ENCODE data around the gene OBSCN.

OBSCN gene

DNA sequence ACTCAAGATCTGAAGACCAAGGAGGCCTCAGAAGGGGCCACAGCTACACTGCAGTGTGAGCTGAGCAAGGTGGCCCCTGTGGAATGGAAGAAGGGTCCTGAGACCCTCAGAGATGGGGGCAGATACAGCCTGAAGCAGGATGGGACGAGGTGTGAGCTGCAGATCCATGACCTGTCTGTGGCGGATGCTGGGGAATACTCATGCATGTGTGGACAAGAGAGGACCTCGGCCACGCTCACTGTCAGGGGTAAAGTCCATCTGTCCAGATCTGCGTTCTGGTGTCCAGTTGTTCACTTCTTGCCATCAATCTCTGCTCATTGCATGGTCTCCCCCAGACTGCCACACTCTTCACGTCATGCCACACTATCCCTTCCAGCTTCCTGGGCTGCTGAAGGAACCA, 90.6 kb downstream of the OBSCN start:
- Histone ChIP-seq H3K9me3 (ENCODE audit: low read length) (peaks cover 11% of the 10 kb centered on the region), H3K9ac (ENCODE audit: low read length) (no peak overlapping the region), H3K27me3 (ENCODE audit: control insufficient read depth in 1 of 2, insufficient read depth in 2 of 2, low read length in 2 of 2) (no peaks in the 10 kb centered on the region), H3K36me3 (ENCODE audit: insufficient read depth, low read length) (no peaks in the 10 kb centered on the region), H3K27ac (ENCODE audit: low read depth, low read length) (no peak overlapping the region), H3K4me1 (ENCODE audit: insufficient read depth, low read length) (no peaks in the 10 kb centered on the region), H3K4me3 (ENCODE audit: low read depth in 1 of 2, low read length in 2 of 2) (no peak overlapping the region)

DNA sequence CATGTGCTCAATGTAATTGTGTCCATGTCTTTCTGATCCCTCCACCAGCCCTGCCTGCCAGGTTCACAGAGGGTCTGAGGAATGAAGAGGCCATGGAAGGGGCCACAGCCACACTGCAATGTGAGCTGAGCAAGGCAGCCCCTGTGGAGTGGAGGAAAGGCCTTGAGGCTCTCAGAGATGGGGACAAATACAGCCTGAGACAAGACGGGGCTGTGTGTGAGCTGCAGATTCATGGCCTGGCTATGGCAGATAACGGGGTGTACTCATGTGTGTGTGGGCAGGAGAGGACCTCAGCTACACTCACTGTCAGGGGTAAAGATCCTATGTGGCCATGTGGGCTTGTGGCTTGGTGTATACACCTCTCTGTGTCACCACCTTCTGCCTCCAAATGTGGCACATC, 91.4 kb downstream of the OBSCN start:
- peaks cover 11% of the 10 kb centered on the region for H3K9me3 ChIP-seq (ENCODE audit: low read length)
- H3K27me3 ChIP-seq (ENCODE audit: control insufficient read depth in 1 of 2, insufficient read depth in 2 of 2, low read length in 2 of 2) = no peaks in the 10 kb centered on the region
- no peak overlapping the region for H3K9ac ChIP-seq (ENCODE audit: low read length)
- H3K36me3 ChIP-seq (ENCODE audit: insufficient read depth, low read length) = no peaks in the 10 kb centered on the region
- no peak overlapping the region for H3K4me3 ChIP-seq (ENCODE audit: low read depth in 1 of 2, low read length in 2 of 2)
- no peaks in the 10 kb centered on the region for H3K4me1 ChIP-seq (ENCODE audit: insufficient read depth, low read length)
- no peak overlapping the region for H3K27ac ChIP-seq (ENCODE audit: low read depth, low read length)

DNA sequence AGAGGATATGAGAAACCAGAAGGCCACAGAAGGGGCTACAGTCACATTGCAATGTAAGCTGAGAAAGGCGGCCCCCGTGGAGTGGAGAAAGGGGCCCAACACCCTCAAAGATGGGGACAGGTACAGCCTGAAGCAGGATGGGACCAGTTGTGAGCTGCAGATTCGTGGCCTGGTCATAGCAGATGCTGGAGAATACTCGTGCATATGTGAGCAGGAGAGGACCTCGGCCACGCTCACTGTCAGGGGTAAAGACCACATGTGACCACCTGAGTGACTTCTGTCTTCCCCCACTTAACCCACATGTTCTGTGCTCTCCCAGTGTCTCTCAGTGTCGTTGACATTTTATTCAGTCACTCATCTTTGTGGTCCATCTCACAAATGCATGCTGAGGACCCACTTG, 92.1 kb downstream of the OBSCN start:
- H3K4me3 ChIP-seq (ENCODE audit: low read depth in 1 of 2, low read length in 2 of 2) = no peak overlapping the region
- no peaks in the 10 kb centered on the region for H3K4me1 ChIP-seq (ENCODE audit: insufficient read depth, low read length)
- H3K27me3 ChIP-seq (ENCODE audit: control insufficient read depth in 1 of 2, insufficient read depth in 2 of 2, low read length in 2 of 2) = no peaks in the 10 kb centered on the region
- no peak overlapping the region for H3K9ac ChIP-seq (ENCODE audit: low read length)
- H3K36me3 ChIP-seq (ENCODE audit: insufficient read depth, low read length) = no peaks in the 10 kb centered on the region
- H3K9me3 ChIP-seq (ENCODE audit: low read length) = peaks cover 11% of the 10 kb centered on the region
- no peak overlapping the region for H3K27ac ChIP-seq (ENCODE audit: low read depth, low read length)

DNA sequence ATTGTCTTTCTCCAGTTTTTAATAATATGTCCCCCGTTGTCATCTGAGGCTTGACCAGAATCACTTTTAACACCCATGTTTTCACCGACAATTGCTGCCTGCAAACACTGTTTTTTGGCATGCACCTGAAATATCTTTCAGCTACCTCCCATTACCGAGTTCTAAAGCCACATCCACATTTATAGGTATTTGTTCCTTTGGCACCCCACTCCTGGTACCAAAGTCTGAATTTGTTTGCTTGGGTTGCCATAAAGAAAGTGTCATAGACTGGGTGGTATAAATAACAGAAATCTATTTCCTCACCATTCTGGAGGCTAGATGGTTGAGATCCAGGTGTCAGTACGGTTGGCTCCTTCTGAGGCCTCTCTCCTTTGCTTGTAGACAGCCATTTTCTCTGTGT, 94.2 kb downstream of the OBSCN start:
- Histone ChIP-seq H3K9me3 (ENCODE audit: low read length) (peaks cover 11% of the 10 kb centered on the region), H3K36me3 (ENCODE audit: insufficient read depth, low read length) (no peaks in the 10 kb centered on the region), H3K4me3 (ENCODE audit: low read depth in 1 of 2, low read length in 2 of 2) (no peak overlapping the region), H3K9ac (ENCODE audit: low read length) (no peak overlapping the region), H3K4me1 (ENCODE audit: insufficient read depth, low read length) (no peaks in the 10 kb centered on the region), H3K27ac (ENCODE audit: low read depth, low read length) (no peak overlapping the region), H3K27me3 (ENCODE audit: control insufficient read depth in 1 of 2, insufficient read depth in 2 of 2, low read length in 2 of 2) (no peaks in the 10 kb centered on the region)

DNA sequence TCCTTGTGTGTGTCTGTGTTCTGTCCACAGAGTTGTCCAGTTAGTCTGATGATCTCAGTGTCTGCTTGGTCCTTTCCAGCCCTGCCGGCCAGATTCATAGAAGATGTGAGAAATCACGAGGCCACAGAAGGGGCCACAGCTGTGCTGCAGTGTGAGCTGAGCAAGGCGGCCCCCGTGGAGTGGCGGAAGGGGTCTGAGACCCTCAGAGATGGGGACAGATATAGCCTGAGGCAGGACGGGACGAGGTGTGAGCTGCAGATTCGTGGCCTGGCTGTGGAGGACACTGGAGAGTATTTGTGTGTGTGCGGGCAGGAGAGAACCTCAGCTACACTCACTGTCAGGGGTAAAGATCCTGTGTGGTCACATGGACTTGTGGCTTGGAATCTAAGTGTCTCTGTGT, 95.8 kb downstream of the OBSCN start:
- H3K9ac ChIP-seq (ENCODE audit: low read length) = no peak overlapping the region
- H3K27me3 ChIP-seq (ENCODE audit: control insufficient read depth in 1 of 2, insufficient read depth in 2 of 2, low read length in 2 of 2) = peaks cover 0 to 4% of the 10 kb centered on the region in 2 donors
- no peak overlapping the region for H3K27ac ChIP-seq (ENCODE audit: low read depth, low read length)
- no peak overlapping the region for H3K4me3 ChIP-seq (ENCODE audit: low read depth in 1 of 2, low read length in 2 of 2)
- peaks cover 11% of the 10 kb centered on the region for H3K9me3 ChIP-seq (ENCODE audit: low read length)
- H3K4me1 ChIP-seq (ENCODE audit: insufficient read depth, low read length) = no peaks in the 10 kb centered on the region
- no peaks in the 10 kb centered on the region for H3K36me3 ChIP-seq (ENCODE audit: insufficient read depth, low read length)

DNA sequence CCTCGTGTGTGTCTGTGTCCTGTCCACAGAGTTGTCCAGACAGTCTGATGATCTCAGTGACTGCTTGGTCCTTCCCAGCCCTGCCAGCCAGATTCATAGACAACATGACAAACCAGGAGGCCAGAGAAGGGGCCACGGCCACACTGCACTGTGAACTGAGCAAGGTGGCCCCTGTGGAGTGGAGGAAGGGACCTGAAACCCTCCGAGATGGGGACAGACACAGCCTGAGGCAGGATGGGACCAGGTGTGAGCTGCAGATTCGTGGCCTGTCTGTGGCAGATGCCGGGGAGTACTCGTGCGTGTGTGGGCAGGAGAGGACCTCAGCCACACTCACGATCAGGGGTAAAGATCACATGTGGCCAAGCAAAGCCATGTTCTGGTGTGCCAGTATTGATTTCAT, 96.4 kb downstream of the OBSCN start:
- H3K4me1 ChIP-seq (ENCODE audit: insufficient read depth, low read length) = no peaks in the 10 kb centered on the region
- no peak overlapping the region for H3K27ac ChIP-seq (ENCODE audit: low read depth, low read length)
- H3K36me3 ChIP-seq (ENCODE audit: insufficient read depth, low read length) = no peaks in the 10 kb centered on the region
- no peak overlapping the region for H3K9ac ChIP-seq (ENCODE audit: low read length)
- no peak overlapping the region for H3K4me3 ChIP-seq (ENCODE audit: low read depth in 1 of 2, low read length in 2 of 2)
- H3K27me3 ChIP-seq (ENCODE audit: control insufficient read depth in 1 of 2, insufficient read depth in 2 of 2, low read length in 2 of 2) = peaks cover 0 to 4% of the 10 kb centered on the region in 2 donors
- H3K9me3 ChIP-seq (ENCODE audit: low read length) = peaks cover 11% of the 10 kb centered on the region

DNA sequence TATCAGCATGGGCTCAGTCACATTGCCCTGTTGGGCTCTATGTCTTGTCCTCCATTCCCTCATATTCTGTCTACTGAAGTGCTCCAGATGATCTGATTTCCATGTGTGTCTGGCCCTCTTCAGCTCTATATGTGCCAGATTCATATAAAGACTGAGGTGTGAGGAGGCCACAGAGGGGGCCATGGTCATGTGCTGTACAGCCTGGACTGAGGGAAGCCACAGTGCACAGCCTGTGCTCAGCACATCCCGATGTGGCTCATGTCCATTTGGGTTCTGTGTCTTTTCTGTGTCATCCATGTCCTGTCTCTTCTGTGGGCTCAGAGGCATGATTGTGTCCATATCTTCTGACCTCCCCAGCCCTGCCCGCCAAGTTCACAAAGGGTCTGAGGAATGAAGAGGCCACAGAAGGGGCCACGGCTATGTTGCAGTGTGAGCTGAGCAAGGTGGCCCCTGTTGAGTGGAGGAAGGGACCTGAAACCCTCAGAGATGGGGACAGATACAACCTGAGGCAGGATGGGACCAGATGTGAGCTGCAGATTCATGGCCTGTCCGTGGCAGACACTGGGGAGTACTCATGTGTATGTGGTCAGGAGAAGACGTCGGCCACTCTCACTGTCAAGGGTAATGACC, 97.0 kb downstream of the OBSCN start:
- no peak overlapping the region for H3K4me3 ChIP-seq (ENCODE audit: low read depth in 1 of 2, low read length in 2 of 2)
- H3K4me1 ChIP-seq (ENCODE audit: insufficient read depth, low read length) = no peaks in the 10 kb centered on the region
- H3K9ac ChIP-seq (ENCODE audit: low read length) = no peak overlapping the region
- peaks cover 11% of the 10 kb centered on the region for H3K9me3 ChIP-seq (ENCODE audit: low read length)
- H3K27ac ChIP-seq (ENCODE audit: low read depth, low read length) = no peak overlapping the region
- no peaks in the 10 kb centered on the region for H3K36me3 ChIP-seq (ENCODE audit: insufficient read depth, low read length)
- H3K27me3 ChIP-seq (ENCODE audit: control insufficient read depth in 1 of 2, insufficient read depth in 2 of 2, low read length in 2 of 2) = peaks cover 0 to 8% of the 10 kb centered on the region in 2 donors

DNA sequence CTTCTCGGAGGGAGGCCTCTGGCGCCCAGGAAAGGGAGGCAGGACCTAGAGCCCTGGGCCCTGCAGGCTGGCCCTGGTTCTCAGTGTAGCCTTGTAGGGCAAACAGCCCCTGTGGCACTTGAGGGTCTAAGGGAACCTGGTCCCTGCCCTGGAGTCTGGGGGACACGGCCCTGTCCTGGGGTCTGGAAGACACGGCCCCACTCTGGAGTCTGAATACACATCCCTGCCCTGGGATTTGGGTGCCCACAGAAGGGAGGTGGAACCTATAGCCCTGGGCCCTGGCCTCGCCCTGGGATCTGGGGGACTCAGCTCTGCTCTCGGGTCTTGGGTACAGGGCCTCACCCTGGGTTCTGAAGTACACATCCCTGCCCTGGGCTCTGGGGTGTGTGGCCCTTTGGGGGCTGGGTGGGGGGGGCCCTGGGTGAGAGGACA, 97.9 kb downstream of the OBSCN start:
- Histone ChIP-seq H3K9me3 (ENCODE audit: low read length) (peaks cover 11% of the 10 kb centered on the region), H3K36me3 (ENCODE audit: insufficient read depth, low read length) (no peaks in the 10 kb centered on the region), H3K27ac (ENCODE audit: low read depth, low read length) (no peak overlapping the region), H3K4me1 (ENCODE audit: insufficient read depth, low read length) (no peaks in the 10 kb centered on the region), H3K27me3 (ENCODE audit: control insufficient read depth in 1 of 2, insufficient read depth in 2 of 2, low read length in 2 of 2) (peaks cover 0 to 8% of the 10 kb centered on the region in 2 donors), H3K9ac (ENCODE audit: low read length) (no peak overlapping the region), H3K4me3 (ENCODE audit: low read depth in 1 of 2, low read length in 2 of 2) (no peak overlapping the region)

DNA sequence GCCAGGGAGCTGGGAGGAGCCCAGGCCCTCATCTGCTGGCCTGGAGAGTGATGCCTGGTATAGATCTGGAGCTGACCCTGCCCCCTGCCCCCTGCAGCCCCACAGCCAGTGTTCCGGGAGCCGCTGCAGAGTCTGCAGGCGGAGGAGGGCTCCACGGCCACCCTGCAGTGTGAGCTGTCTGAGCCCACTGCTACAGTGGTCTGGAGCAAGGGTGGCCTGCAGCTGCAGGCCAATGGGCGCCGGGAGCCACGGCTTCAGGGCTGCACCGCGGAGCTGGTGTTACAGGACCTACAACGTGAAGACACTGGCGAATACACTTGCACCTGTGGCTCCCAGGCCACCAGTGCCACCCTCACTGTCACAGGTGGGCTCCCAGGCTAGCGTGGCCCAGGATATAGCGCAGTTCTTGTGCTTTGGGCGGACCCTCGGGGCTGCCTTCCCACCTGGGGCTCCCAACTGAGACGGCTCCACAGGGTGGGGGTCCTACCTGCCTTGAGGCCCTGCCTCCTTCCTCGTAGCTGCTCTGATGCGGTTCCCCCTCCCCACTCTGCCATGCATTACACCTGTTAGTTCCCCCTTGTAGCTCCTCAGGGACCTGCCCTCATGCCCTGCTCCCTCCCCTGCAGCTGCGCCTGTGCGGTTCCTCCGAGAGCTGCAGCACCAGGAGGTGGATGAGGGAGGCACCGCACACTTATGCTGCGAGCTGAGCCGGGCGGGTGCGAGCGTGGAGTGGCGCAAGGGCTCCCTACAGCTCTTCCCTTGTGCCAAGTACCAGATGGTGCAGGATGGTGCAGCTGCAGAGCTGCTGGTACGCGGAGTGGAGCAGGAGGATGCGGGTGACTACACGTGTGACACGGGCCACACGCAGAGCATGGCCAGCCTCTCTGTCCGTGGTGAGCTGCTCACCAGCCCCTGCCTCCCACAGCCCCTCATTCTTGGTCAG, 98.7 kb downstream of the OBSCN start:
- no peak overlapping the region for H3K9ac ChIP-seq (ENCODE audit: low read length)
- H3K4me3 ChIP-seq (ENCODE audit: low read depth in 1 of 2, low read length in 2 of 2) = no peak overlapping the region
- no peak overlapping the region for H3K27ac ChIP-seq (ENCODE audit: low read depth, low read length)
- peaks cover 11% of the 10 kb centered on the region for H3K9me3 ChIP-seq (ENCODE audit: low read length)
- H3K27me3 ChIP-seq (ENCODE audit: control insufficient read depth in 1 of 2, insufficient read depth in 2 of 2, low read length in 2 of 2) = peaks cover 0 to 8% of the 10 kb centered on the region in 2 donors
- no peaks in the 10 kb centered on the region for H3K4me1 ChIP-seq (ENCODE audit: insufficient read depth, low read length)
- H3K36me3 ChIP-seq (ENCODE audit: insufficient read depth, low read length) = no peaks in the 10 kb centered on the region

DNA sequence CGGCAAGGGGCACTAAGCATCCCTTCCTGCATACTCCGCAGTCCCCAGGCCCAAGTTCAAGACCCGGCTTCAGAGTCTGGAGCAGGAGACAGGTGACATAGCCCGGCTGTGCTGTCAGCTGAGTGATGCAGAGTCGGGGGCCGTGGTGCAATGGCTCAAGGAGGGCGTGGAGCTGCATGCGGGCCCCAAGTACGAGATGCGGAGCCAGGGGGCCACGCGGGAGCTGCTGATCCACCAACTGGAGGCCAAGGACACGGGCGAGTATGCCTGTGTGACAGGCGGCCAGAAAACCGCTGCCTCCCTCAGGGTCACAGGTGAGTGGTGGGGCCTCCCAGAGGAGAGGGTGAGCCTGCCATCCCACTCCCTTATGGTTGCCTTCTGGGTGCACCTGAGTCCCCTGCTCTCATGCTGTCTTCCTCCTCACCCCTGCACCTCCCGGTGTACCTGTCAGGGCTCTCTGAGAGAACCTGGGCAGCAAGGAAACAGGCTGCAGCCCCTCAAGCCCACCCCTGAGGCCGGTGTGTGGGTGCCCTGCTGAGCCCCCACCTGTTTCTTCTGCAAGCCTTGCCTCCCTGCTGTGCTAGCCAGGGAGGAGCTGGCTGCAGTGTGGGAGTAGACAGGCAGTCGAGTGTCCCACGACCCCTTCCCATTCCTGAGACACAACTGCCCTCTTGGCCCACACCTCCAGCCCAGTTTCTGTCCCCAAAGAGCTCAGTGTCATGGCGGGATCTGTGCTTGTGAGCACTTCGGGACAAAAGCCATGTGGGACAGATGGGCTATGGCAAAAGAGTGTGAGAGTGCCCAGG, 99.6 kb downstream of the OBSCN start:
- Histone ChIP-seq H3K4me3 (ENCODE audit: low read depth in 1 of 2, low read length in 2 of 2) (no peak overlapping the region), H3K36me3 (ENCODE audit: insufficient read depth, low read length) (no peaks in the 10 kb centered on the region)

DNA sequence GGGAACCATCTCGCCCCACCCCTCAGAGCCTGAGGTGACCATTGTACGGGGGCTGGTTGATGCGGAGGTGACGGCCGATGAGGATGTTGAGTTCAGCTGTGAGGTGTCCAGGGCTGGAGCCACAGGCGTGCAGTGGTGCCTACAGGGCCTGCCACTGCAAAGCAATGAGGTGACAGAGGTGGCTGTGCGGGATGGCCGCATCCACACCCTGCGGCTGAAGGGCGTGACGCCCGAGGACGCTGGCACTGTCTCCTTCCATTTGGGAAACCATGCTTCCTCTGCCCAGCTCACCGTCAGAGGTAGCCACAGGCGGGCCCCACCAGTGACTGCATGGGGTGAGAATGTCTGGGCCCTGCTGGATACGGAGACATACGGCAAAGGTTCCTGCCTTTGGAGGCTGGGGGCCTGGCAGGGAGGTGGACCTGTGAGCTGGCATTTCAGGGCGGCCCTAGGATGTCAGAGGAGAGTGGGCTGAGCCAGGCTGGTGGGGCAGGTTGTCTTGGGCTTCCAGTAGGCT, 100.3 kb downstream of the OBSCN start:
- Histone ChIP-seq H3K27me3 (ENCODE audit: control insufficient read depth in 1 of 2, insufficient read depth in 2 of 2, low read length in 2 of 2) (peaks cover 0 to 8% of the 10 kb centered on the region in 2 donors), H3K4me1 (ENCODE audit: insufficient read depth, low read length) (no peaks in the 10 kb centered on the region), H3K9me3 (ENCODE audit: low read length) (peaks cover 6% of the 10 kb centered on the region), H3K36me3 (ENCODE audit: insufficient read depth, low read length) (no peaks in the 10 kb centered on the region), H3K27ac (ENCODE audit: low read depth, low read length) (no peak overlapping the region), H3K9ac (ENCODE audit: low read length) (no peak overlapping the region), H3K4me3 (ENCODE audit: low read depth in 1 of 2, low read length in 2 of 2) (no peak overlapping the region)

More for the DNA sequence above, 99.6 kb downstream of the OBSCN start:
- Histone ChIP-seq H3K4me1 (ENCODE audit: insufficient read depth, low read length) (no peaks in the 10 kb centered on the region), H3K9me3 (ENCODE audit: low read length) (peaks cover 10% of the 10 kb centered on the region), H3K9ac (ENCODE audit: low read length) (no peak overlapping the region), H3K27ac (ENCODE audit: low read depth, low read length) (no peak overlapping the region), H3K27me3 (ENCODE audit: control insufficient read depth in 1 of 2, insufficient read depth in 2 of 2, low read length in 2 of 2) (peaks cover 0 to 8% of the 10 kb centered on the region in 2 donors)

Measured in muscle layer of colon (tissue), 2 donors.